Stimulated activated CD8-positive, alpha-beta memory T cell treated with anti-CD3 and anti-CD28 coated beads, Interleukin-15, amount 100 ng/mL, for 24 hours (primary cell): ENCODE measurements around the gene ZNF18.
"Not testable (repeated sequence)": the region's sequence is repeated elsewhere in the genome, so short reads cannot be mapped to it uniquely, and the experiment has no call there.

Source experiments
- DNase-seq: peaks from one replicate; pipeline ENCODE4 v3.0.0-alpha.2; 2020; ENCODE audit warnings: low read depth

ZNF18 gene

GRCh38 chr17:11986179-11986941 lies 10.9 kb downstream of the ZNF18 start:
- no peak for DNase-seq

GRCh38 chr17:11981862-11982261 lies 15.4 kb downstream of the ZNF18 start:
- no peak for DNase-seq

- DNase-seq, result no peak
These were observed 16.5 kb downstream of the ZNF18 start for GRCh38 chr17:11980813-11981212.

GRCh38 chr17:11979795-11980194 lies 17.5 kb downstream of the ZNF18 start:
- no peak for DNase-seq

- not testable (repeated sequence) for DNase-seq
These were observed 24.5 kb downstream of the ZNF18 start for GRCh38 chr17:11972741-11973140.

GRCh38 chr17:11969565-11969964 lies 27.7 kb downstream of the ZNF18 start:
- DNase-seq, result no peak

- no peak for DNase-seq
These were observed 42.3 kb downstream of the ZNF18 start for GRCh38 chr17:11954936-11955335.

- no peak for DNase-seq
These were observed 43.4 kb downstream of the ZNF18 start for GRCh38 chr17:11953924-11954323.

GRCh38 chr17:11952610-11953009 lies 44.7 kb downstream of the ZNF18 start:
- no peak for DNase-seq

GRCh38 chr17:11950771-11951519 lies 46.3 kb downstream of the ZNF18 start:
- no peak for DNase-seq

GRCh38 chr17:11949571-11949970 lies 47.7 kb downstream of the ZNF18 start:
- not testable (repeated sequence) for DNase-seq

GRCh38 chr17:11948789-11949188 lies 48.5 kb downstream of the ZNF18 start:
- DNase-seq, result no peak

GRCh38 chr17:11944587-11944986 lies 52.7 kb downstream of the ZNF18 start:
- DNase-seq, result no peak

GRCh38 chr17:11943759-11944347 lies 53.4 kb downstream of the ZNF18 start:
- DNase-seq, result no peak

- not testable (repeated sequence) for DNase-seq
These were observed 54.2 kb downstream of the ZNF18 start for GRCh38 chr17:11943086-11943485.

- DNase-seq, result no peak
These were observed 56.4 kb downstream of the ZNF18 start for GRCh38 chr17:11940904-11941303.

GRCh38 chr17:11935734-11936406 lies 61.4 kb downstream of the ZNF18 start:
- DNase-seq, result no peak

- DNase-seq, result no peak
These were observed 64.9 kb downstream of the ZNF18 start for GRCh38 chr17:11932337-11932898.

GRCh38 chr17:11928436-11928835 lies 68.8 kb downstream of the ZNF18 start:
- no peak for DNase-seq
